ENCODE results near the gene RPL39L.

DNA sequence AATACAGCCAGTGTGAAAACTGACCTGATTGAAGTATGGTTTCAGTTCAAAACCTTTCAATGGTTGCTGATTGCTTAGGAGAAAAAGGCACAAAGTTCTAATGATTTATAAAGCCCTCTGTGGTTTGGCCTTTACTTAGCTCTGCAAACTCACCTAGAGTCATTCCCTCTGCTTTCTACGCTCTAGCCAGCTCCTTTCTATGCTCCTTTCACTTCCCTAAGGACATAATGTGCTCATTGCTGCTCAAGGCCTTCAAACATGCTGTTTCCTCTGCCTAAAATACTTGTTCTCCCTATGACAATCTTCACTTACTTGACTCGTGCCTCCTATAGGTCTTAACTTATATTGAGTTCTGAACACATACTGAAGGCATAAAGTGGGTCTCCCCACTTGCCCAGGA is 19.0 kb downstream of the RPL39L start:
- TF ChIP-seq POLR2A (IDR thresholded peaks at IDR 0.05; ENCODE audit: low read depth) (no peak), CTCF (IDR thresholded peaks at IDR 0.05) (no peak), POLR2AphosphoS5 (IDR thresholded peaks at IDR 0.05) (no peak), EP300 (IDR thresholded peaks at IDR 0.05) (no peak)

All from esophagus muscularis mucosa (tissue), 4 donors.